ENCODE data around the gene ELAVL1. TPM values are rescaled to one million over a fixed set of nuclear protein-coding genes. Genes with fewer than 3 reads are reported as not detected.

Gene ELAVL1
- total and polyA plus RNA-seq, 2 of the 13 experiments (the other 11 are each of a cell fraction or from before 2014, with no cell fraction given) = 27.9 to 38.4 TPM

DNA sequence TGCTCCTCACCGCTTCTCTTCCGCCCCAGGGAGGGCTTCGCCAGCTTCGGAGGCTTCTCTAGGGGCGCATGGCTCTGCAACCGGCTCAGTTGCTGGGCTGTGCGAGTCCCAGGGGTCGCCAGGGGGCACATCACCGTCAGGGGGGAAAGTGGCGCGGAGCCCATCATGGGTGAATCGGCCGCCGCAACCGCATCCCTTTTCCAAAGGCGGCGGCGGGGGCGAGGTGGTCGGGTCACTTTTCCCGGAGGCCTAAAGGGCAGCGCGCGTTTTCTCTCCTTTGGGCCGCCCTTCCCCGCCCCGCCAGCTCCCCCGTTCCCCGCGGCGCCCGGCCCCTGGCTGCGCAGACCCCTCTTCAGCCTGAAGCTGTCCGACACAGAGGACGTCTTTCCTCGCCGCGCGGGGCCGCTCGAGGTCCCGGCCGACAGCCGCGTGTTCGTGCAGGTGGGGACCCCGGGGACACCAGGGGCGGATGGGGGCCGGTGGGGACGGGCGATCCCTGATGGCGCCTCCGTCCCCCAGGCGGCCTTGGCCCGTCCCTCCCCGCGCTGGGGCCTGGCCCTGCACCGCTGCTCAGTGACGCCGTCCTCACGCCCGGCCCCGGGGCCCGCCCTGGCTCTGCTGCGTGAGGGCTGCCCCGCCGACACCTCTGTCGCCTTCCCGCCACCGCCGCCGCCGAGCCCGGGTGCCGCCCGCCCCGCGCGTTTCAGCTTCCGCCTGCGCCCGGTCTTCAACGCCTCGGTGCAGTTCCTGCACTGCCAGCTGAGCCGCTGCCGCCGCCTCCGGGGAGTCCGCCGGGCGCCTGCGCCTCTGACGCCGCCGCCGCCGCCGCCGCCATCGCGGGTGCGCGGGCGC, 89.1 kb downstream of the ELAVL1 start:
- no peak overlapping the region for H2AFZ ChIP-seq (ENCODE audit: low read length)
- peak; percentile 34 for ATAC-seq
- TF ChIP-seq, protein P1, sequence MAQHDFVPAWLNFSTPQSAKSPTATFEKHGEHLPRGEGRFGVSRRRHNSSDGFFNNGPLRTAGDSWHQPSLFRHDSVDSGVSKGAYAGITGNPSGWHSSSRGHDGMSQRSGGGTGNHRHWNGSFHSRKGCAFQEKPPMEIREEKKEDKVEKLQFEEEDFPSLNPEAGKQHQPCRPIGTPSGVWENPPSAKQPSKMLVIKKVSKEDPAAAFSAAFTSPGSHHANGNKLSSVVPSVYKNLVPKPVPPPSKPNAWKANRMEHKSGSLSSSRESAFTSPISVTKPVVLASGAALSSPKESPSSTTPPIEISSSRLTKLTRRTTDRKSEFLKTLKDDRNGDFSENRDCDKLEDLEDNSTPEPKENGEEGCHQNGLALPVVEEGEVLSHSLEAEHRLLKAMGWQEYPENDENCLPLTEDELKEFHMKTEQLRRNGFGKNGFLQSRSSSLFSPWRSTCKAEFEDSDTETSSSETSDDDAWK (CRISPR knock-in tag; IDR thresholded peaks at IDR 0.05) = no peak
- no peak for TF ChIP-seq ZNF484 (CRISPR knock-in tag; IDR thresholded peaks at IDR 0.05; ENCODE audit: borderline replicate concordance, low read depth)
- no peak for TF ChIP-seq ZNF205 (CRISPR knock-in tag; IDR thresholded peaks at IDR 0.05)
- TF ChIP-seq SP1 (IDR thresholded peaks at IDR 0.05) = no peak
- no peak for TF ChIP-seq SP1 (CRISPR knock-in tag; IDR thresholded peaks at IDR 0.05)
- TF ChIP-seq, protein P2, sequence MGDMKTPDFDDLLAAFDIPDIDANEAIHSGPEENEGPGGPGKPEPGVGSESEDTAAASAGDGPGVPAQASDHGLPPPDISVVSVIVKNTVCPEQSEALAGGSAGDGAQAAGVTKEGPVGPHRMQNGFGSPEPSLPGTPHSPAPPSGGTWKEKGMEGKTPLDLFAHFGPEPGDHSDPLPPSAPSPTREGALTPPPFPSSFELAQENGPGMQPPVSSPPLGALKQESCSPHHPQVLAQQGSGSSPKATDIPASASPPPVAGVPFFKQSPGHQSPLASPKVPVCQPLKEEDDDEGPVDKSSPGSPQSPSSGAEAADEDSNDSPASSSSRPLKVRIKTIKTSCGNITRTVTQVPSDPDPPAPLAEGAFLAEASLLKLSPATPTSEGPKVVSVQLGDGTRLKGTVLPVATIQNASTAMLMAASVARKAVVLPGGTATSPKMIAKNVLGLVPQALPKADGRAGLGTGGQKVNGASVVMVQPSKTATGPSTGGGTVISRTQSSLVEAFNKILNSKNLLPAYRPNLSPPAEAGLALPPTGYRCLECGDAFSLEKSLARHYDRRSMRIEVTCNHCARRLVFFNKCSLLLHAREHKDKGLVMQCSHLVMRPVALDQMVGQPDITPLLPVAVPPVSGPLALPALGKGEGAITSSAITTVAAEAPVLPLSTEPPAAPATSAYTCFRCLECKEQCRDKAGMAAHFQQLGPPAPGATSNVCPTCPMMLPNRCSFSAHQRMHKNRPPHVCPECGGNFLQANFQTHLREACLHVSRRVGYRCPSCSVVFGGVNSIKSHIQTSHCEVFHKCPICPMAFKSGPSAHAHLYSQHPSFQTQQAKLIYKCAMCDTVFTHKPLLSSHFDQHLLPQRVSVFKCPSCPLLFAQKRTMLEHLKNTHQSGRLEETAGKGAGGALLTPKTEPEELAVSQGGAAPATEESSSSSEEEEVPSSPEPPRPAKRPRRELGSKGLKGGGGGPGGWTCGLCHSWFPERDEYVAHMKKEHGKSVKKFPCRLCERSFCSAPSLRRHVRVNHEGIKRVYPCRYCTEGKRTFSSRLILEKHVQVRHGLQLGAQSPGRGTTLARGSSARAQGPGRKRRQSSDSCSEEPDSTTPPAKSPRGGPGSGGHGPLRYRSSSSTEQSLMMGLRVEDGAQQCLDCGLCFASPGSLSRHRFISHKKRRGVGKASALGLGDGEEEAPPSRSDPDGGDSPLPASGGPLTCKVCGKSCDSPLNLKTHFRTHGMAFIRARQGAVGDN (CRISPR knock-in tag; IDR thresholded peaks at IDR 0.05) = peak; percentile 82
- TF ChIP-seq, protein P3, sequence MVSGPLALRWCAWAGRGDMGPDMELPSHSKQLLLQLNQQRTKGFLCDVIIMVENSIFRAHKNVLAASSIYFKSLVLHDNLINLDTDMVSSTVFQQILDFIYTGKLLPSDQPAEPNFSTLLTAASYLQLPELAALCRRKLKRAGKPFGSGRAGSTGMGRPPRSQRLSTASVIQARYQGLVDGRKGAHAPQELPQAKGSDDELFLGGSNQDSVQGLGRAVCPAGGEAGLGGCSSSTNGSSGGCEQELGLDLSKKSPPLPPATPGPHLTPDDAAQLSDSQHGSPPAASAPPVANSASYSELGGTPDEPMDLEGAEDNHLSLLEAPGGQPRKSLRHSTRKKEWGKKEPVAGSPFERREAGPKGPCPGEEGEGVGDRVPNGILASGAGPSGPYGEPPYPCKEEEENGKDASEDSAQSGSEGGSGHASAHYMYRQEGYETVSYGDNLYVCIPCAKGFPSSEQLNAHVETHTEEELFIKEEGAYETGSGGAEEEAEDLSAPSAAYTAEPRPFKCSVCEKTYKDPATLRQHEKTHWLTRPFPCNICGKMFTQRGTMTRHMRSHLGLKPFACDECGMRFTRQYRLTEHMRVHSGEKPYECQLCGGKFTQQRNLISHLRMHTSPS (CRISPR knock-in tag; IDR thresholded peaks at IDR 0.05; ENCODE audit: low read depth) = no peak
- no peak for TF ChIP-seq CBX5 (CRISPR knock-in tag; IDR thresholded peaks at IDR 0.05; ENCODE audit: borderline replicate concordance)
- no peak for TF ChIP-seq ZNF850 (CRISPR knock-in tag; conservative IDR thresholded peaks at IDR 0.05)
- TF ChIP-seq, protein P4, sequence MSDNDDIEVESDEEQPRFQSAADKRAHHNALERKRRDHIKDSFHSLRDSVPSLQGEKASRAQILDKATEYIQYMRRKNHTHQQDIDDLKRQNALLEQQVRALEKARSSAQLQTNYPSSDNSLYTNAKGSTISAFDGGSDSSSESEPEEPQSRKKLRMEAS (IDR thresholded peaks at IDR 0.05) = peak; percentile 77
- TF ChIP-seq, protein P5, sequence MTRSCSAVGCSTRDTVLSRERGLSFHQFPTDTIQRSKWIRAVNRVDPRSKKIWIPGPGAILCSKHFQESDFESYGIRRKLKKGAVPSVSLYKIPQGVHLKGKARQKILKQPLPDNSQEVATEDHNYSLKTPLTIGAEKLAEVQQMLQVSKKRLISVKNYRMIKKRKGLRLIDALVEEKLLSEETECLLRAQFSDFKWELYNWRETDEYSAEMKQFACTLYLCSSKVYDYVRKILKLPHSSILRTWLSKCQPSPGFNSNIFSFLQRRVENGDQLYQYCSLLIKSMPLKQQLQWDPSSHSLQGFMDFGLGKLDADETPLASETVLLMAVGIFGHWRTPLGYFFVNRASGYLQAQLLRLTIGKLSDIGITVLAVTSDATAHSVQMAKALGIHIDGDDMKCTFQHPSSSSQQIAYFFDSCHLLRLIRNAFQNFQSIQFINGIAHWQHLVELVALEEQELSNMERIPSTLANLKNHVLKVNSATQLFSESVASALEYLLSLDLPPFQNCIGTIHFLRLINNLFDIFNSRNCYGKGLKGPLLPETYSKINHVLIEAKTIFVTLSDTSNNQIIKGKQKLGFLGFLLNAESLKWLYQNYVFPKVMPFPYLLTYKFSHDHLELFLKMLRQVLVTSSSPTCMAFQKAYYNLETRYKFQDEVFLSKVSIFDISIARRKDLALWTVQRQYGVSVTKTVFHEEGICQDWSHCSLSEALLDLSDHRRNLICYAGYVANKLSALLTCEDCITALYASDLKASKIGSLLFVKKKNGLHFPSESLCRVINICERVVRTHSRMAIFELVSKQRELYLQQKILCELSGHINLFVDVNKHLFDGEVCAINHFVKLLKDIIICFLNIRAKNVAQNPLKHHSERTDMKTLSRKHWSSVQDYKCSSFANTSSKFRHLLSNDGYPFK (CRISPR knock-in tag; IDR thresholded peaks at IDR 0.05; ENCODE audit: borderline replicate concordance) = 0 out of 2 replicates have a peak, but pooled peaks have one; percentile 30
- no peak for TF ChIP-seq HNRNPK (IDR thresholded peaks at IDR 0.05; ENCODE audit: low read depth, low read length, poor library complexity, severe bottlenecking)

More for the DNA sequence above, 89.1 kb downstream of the ELAVL1 start:
- H4K20me1 ChIP-seq (ENCODE audit: insufficient read depth, low read length) = peaks cover 5% of the 10 kb centered on the region; the same call in 1 of the 2 replicates
- H3K27ac ChIP-seq (ENCODE audit: extremely low read length, insufficient read depth, low read length) = peak overlapping the region; percentile 30
- peaks cover 38% of the 10 kb centered on the region for H3K4me1 ChIP-seq (ENCODE audit: insufficient read depth, low read length)
- no peaks in the 10 kb centered on the region for H3K9me3 ChIP-seq (ENCODE audit: low read length)
- peak overlapping the region; percentile 89 for H3K4me2 ChIP-seq (ENCODE audit: low read depth, low read length)
- no TSS peak for BruUV-seq (replicated peaks)
- peak overlapping the region; percentile 40 to 70 (median 57) for H3K4me3 ChIP-seq (replicated peaks in 1 of 3; ENCODE audit: insufficient read depth in 1 of 3, low read depth in 2 of 3, low read length in 3 of 3)
- intact Hi-C loops (cut with micrococcal nuclease; ENCODE audit: unreplicated experiment) = no loop called here
- 4% methylated on average over 11 of the region's 104 CpGs for WGBS (ENCODE audit: low lambda C conversion rate)
- H3K9ac ChIP-seq (ENCODE audit: insufficient read depth, low read depth, low read length) = peak overlapping the region; percentile 52
- in situ Hi-C loops (cut with HindIII; ENCODE audit: extremely low pct_ligation_motif_present, low pct_unique_long_range_greater_than_20kb) = no loop called here
- ChIA-PET CTCF (ENCODE audit: low intra/inter-chr PET ratio, low total read pairs) (no interaction called here), POLR2A (interaction anchor here (1.1 to 6.4 kb wide), 3 partner anchors 9 to 28 kb away, joined by 3 to 85 read pairs (median 83); partner anchors contain the start of genes MAP2K7 and TIMM44)
- no peaks in the 10 kb centered on the region; a peak in 1 of 5 replicates for H3K27me3 ChIP-seq (ENCODE audit: control insufficient read depth in 1 of 2, insufficient read depth in 2 of 2, low read length in 2 of 2)
- no peak for FAIRE-seq
- H3K36me3 ChIP-seq (replicated peaks in 1 of 2; ENCODE audit: control insufficient read depth in 1 of 2, insufficient read depth in 2 of 2, low read length in 2 of 2) = peaks cover 4 to 6% of the 10 kb centered on the region in 2 experiments; a peak in 2 of 5 replicates
- no peaks in the 10 kb centered on the region for H3K79me2 ChIP-seq (ENCODE audit: insufficient read depth, low read length)
- no peak for DNase-seq (ENCODE audit: low spot score)
